NCI-H345 treated with DMSO at 0.1 percent for 48 hours (cell line): ENCODE results near the gene ZNF638.
A peak's percentile ranks its signal among the peaks of the same experiment; 100 is the strongest.
"Not testable (repeated sequence)": the region's sequence is repeated elsewhere in the genome, so short reads cannot be mapped to it uniquely, and the experiment has no call there.

Source experiments
- DNase-seq: peaks from one replicate; lab custom pipeline; 2025; ENCODE audit not compliant: unreplicated experiment; lab: John Stamatoyannopoulos, UW

ZNF638 gene

DNA sequence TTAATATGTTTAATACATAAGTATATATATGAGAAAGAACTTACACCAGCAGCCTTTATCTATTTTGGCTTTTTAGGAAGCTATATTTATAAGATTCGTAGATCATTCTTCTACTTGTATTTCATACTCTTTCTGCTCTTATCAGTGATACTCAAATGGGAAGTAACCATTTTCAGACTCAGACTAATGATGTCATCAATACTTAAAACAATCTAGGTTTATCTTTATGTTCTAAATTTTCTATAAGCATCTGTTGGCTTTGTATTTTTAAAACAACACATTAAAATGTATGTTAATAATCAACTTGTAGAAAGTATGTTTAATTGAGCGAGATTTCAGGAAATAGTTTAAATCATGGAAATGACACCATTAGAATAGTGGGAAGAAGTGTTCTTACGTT lies 70.8 kb downstream of the ZNF638 start:
- no peak for DNase-seq

DNA sequence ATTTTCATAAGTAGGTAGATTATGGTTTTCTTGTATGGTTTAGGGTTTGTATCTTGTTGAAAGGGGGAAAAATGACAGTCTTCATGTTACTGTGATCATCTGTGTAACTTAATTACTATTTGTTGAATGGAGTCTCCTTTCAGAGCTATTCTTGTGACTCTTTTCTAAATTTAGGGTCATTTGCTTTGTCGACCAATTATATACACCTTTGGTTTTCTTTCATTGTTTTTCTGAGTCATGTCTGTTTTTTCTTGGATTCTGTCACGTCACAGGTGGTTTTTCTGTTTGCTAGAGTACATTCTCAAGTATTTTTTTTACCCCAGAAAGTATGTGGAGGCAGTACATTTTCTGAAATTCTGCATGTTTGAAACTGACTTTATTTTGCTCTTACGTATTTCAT lies 78.0 kb downstream of the ZNF638 start:
- no peak for DNase-seq

DNA sequence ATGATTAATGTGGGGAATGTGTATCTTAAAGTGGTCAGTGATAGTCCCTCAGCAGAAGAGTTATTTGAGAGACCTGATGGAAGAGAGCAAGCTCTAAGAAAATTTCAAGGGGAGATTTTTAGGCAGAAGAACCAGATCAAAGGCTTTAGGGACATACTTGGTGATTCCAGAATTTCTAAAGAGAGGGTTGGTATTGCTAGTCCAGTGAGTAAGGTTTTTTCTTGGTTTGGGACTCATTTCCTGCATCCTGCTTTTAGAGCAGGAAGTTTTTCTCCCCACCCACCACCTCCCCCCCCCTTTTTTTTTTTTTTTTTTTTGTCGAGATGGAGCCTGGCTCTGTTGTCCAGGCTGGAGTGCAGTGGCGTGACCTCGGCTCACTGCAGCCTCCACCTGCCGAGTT lies 79.1 kb downstream of the ZNF638 start:
- no peak for DNase-seq

DNA sequence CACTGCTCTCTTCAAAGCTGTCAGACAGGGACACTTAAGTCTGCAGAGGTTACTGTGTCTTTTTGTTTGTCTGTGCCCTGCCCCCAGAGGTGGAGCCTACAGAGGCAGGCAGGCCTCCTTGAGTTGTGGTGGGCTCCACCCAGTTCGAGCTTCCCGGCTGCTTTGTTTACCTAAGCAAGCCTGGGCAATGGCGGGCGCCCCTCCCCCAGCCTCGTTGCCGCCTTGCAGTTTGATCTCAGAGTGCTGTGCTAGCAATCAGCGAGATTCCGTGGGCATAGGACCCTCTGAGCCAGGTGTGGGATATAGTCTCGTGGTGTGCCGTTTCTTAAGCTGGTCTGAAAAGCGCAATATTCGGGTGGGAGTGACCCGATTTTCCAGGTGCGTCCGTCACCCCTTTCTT lies 85.3 kb downstream of the ZNF638 start:
- not testable (repeated sequence) for DNase-seq

DNA sequence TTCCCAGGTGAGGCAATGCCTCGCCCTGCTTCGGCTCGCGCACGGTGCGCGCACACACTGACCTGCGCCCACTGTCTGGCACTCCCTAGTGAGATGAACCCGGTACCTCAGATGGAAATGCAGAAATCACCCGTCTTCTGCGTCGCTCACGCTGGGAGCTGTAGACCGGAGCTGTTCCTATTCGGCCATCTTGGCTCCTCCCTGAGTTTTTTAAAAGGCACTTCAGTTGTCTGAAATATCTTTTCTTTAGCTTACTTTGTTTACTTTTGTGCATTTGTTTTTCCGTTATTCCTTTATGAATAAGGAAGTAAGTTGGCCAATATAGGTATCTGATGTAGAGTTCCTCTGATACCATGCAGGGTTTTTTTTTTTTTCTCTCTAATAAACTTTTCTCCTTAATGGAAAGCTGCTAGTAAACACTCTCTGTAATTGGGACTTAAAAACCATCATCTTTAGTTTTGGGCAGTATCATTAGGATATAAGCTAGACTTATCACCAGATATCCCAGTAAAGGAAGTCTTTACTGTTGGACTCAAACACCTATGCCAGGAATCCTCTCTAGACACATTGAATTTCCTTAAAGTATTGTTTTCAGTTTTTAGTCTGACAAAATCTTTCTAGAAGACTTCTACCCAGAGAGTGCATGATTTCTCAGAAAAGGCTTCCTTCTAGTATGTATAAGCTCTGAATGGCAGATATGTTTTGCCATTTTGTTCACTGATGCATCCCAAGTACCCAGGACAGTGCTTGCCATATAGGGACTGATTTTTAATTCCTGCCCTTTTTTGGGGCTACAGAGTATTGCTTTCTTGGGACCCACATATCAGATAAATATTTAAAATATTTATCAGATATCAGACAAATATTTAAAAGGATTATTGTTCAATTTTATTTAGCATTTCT lies 86.0 kb downstream of the ZNF638 start:
- DNase-seq = no peak

DNA sequence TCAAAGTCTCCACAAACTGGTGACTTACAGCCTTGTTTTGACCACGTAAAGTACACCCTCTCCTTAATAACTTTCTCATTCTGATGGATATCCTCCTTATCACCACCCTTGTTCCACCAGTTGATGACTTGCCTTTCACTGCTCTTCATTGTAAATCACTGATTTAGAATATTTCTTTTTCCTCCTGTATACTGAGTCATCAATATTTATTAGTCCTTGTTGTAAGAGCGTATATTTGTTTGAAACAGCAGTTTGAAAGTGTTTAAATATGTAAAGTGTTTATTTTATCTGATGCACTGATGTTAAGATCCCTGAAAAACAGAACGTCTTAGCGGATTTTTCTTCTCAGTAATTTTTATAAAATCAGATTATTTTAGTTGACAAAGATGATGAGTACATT lies 87.6 kb downstream of the ZNF638 start:
- no peak for DNase-seq

DNA sequence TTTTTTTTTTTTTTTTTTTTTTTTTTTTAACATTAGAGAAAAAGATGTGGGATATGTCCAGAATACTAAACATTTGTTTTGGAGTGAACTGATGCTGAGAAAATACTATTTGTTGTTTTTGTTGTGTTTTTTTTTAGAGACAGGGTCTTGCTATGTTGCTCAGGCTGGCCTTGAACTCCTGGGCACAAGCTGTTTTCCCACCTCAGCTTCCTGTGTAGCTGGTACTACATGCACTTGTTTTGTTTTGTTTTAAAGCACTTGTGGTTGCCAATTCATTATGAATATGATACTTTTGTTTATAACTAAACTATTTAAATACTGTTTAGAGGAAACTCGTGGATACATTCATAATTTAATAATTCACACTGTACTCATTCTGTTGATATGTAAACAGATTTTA lies 88.4 kb downstream of the ZNF638 start:
- DNase-seq = no peak

DNA sequence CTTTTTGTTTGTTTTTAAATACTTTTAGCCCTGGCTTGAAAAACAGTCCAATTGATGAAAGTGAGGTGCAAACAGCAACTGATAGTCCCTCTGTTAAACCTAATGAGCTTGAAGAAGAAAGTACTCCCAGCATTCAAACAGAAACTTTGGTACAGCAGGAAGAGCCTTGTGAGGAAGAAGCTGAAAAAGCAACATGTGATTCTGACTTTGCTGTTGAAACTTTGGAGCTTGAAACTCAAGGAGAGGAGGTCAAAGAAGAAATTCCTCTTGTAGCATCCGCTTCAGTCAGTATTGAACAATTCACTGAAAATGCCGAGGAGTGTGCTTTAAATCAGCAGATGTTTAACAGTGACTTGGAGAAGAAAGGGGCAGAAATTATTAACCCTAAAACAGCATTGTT lies 91.2 kb downstream of the ZNF638 start:
- no peak for DNase-seq

DNA sequence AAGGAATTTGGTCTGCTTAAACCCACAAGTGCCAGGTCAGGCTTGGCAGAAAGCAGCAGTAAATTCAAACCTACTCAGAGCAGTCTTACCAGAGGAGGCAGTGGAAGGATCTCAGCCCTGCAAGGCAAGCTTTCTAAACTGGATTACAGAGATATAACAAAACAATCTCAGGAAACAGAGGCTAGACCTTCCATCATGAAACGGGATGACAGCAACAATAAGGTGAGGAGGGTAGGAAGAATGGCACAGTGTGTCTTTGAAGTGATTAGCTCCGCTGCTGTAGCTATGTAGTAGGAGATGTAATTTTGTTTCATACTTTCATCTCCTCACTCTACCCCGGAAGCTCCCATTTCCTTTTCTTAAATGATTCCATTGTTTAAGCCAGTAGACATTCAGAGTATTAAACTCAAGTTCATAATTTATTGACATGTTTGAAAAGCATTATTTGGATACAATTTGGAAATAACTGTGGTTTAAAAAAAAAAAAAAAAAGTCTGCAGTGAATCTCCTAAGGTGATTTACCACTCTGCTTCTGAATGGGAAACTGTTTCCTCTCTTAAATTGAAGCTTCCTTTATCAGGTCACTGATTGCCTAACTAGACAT lies 92.3 kb downstream of the ZNF638 start:
- DNase-seq = no peak

DNA sequence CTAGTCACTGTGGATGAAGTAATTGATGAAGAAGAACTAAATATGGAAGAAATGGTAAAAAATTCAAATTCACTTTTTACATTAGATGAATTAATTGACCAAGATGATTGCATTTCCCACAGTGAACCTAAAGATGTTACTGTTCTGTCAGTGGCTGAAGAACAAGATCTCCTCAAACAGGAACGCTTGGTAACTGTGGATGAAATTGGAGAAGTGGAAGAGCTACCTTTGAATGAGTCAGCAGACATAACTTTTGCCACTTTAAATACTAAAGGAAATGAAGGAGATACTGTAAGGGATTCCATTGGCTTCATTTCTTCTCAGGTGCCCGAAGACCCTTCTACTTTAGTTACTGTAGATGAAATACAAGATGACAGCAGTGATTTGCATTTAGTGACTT lies 95.1 kb downstream of the ZNF638 start:
- DNase-seq = no peak

DNA sequence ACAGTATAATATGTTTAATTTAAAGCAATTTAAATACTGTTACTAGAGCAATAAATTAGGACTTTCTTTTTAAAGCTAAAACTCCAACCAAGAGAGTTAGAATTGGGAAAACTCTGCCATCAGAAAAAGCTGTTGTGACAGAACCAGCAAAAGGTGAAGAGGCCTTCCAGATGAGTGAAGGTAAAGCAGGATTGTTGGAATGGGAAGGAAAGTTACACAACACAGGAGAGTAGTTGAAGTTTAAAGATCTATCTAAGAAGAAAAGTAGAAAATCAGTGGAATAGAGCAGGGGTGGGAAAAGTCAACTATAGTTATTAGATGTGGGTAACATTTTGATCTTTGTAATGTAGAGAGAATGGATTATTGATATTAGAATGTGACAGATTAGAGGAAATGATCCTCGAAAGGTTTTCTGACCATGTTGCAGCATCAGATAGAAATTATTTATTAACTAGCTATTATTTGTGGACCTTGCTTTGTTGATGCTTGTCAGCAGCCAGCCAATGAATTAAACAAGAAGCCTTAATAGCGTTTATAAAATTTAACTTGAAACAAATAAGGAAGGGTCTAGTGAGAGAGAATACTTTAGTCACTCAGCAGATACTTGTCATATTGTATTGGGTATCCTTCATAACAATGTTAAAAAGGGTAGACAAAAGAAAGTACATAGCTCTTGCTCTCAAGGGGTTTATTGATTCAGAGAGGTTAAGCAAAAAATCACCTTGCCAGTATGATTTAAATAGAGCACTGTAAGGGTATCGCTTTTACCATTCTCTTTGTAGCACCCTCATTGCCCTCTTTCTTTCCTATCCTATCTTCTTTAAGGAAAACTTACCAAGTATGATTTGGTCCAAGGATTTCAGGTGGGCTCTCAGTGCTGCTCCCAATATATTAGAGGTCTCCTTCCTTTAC lies 97.1 kb downstream of the ZNF638 start:
- no peak for DNase-seq

DNA sequence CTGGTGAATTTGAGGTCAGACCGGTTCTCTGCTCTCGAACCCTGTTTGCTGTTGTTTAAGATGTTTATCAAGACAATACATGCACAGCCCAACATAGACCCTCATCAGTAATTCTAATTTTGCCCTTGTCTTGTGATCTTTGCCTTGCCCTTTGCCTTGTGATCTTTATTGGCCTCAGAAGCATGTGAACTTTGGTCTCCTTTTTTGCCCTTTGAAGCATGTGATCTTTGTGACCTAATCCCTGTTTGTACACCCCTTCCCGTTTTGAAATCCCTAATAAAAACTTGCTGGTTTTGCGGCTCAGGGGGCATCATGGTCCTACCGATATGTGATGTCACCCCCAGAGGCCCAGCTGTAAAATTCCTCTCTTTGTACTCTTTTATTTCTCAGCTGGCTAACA lies 113.6 kb downstream of the ZNF638 start:
- not testable (repeated sequence) for DNase-seq

DNA sequence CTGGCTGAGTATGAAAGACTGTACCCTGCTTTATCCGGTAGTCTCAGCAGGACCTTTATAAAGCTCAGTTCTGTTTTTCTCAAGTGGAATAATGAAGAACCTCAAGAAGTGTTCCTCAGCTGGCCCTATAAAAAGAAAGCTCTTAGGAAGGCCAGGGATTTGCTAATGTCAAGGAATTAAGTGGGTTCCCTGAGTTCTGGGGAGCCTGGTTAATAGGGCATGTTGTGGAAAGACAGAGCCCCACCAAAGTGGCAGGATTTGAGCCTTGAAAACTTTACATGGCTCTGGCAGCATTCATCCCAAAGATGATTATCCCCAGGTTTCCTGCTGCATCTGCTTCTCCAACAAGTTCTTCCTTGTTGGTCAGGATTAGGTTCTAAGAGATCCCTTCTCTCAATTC lies 114.9 kb downstream of the ZNF638 start:
- no peak for DNase-seq

DNA sequence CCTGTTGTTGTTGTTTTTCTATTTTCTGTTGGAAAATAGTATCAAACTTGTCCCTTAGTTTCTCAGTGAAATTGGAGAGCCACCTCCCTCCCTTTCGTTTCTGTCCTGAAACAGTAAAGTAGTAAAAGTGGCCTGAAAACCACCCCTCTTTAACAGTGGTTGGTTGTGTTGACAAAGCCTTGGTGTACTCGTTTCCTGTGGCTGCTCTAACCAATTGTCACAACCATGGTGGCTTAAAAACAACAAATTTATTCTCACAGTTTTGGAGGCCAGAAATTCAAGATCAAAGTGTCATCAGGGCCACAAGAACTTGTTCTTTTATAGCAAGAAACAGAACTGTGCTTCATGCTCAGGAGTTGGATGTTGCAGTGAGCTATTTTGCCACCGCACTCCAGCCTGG lies 117.8 kb downstream of the ZNF638 start:
- DNase-seq = no peak

DNA sequence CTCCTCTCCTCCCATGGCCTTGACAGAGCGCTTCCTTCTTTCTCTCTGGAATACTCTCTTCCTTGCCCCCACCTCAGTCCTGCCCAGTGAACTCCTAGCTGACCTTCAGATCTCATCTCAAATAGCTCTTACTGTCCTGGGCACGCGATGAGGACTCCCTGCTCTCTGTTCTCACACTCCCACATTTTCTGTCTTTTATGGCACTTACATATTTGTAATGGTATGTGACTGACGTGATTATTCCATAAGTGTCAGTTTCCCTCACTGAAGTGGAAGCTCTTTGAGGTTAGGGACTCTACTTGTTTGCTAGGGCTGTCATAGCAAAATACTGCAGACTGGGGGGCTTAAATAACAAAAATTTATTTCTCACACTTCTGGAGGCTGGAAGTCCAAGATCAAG lies 120.1 kb downstream of the ZNF638 start:
- no peak for DNase-seq

DNA sequence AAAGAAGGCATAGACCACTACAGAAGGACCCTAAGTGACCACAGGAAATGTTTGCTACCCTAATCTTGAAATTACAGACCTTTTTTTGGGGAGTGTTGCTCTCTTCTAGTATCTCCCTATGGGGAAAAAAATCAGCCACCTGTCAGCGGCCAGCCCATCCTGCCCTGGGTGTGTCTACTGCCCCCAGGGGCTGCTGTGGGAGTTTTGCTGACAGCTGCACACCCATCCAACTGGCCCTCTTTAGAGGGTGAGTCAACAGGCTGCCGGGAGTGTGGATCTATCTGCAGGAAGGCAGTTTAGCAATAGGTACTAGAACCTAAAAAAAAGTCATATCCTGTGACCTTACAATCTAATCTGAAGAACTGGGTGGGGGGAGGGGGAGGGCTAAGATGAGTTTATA lies 121.0 kb downstream of the ZNF638 start:
- peak; percentile 23 for DNase-seq

DNA sequence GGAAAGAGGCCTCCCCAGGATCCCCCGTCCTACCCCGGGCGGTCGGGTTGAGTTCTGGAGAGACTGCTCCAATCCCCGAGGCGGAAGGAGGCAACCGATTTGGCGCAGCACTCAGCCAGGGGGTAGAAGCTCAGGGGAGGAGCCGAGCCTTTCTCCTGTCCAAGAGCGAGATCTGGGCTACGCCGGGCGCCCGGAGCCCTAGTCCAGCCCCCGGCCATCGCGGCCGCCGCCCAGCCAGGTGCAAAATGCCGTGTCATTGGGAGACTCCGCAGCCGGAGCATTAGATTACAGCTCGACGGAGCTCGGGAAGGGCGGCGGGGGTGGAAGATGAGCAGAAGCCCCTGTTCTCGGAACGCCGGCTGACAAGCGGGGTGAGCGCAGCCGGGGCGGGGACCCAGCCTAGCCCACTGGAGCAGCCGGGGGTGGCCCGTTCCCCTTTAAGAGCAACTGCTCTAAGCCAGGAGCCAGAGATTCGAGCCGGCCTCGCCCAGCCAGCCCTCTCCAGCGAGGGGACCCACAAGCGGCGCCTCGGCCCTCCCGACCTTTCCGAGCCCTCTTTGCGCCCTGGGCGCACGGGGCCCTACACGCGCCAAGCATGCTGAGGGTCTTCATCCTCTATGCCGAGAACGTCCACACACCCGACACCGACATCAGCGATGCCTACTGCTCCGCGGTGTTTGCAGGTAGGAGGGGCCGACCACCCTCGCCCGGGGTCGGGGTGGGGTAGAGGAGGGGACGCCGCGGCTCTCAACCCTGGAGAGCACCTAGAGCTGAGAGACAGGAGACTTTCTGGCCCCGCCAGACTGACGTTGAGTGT lies 122.0 kb downstream of the ZNF638 start, which contains the start of gene DYSF:
Gene DYSF (plus strand): TSS at position 158 of the 817 bp plus-strand sequence.
- no peak for DNase-seq

DNA sequence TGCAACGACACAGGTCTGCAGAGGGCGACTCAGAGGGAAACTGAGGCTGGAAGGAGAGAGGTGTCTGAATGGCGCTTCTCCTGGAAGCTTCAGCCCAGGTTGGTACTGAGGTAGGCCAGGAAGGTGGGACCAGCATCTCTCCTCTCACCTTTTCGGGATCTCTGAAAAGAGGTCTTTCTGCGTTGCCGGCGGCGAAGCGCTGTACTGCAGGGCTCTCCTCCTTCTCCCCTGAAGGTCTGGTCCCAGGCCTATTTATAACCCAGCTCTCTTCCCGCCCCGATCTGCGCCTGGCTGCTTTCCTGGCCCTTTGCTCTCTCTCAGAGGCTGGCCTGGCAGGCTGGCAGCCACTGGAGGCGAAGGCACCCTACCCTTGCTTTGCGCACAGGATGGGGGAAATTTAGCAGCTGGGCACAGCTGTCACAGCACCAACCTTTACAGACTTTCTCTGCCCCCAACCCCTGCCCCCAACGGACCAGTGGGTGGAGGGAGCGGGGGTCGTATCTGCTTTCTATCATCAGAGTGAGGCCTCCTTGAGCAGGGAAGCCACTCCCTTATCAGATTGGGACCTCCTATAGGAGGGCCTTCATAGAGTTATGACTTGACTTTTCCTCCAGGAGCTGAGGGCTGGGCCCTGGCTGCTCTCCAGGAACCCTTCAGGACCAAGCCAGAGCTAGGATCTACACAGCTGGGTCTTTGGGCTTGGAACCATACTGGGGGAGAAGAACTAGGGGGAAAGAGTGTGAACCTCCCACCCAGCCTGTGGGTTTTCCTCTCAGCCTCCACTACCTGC lies 122.8 kb downstream of the ZNF638 start:
- DNase-seq = no peak

DNA sequence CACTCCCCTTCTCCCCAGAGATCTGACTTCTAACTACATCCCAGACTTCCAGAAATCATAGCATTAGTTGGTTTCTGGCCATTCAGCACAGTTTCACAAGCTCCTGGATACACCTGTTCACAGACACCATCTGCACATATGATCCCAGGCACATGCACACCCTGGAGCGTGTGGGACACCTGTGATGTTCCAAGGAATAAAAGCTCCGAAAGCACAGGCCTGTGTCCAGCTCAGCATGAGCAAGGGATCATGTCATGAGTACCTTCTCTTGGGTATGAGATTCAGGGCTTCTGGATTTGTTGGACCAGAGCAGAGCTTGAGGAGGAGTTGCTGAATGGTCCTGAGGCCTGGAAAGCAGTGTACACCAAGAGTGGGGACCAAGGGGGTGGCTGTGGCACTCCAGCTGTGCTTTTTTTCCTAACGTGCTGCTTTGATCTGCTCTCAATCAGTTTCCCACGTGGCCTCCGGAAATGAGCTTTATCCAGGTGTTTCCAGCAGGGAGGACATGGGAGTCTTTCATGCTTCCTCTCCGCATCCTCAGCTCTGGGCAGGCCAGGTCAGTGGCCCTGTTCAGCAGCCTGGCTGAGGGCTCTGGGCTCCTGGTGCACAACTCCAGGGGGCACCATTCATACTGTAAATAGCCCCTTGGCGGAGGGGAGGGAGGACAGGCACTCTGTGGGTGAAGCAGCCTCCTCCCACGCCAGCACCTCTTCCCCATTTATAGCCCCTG lies 123.6 kb downstream of the ZNF638 start:
- DNase-seq = no peak
